ENCODE data around the gene OTUD7B.
A peak's percentile ranks its signal among the peaks of the same experiment; 100 is the strongest.
"Not testable (repeated sequence)": the region's sequence is repeated elsewhere in the genome, so short reads cannot be mapped to it uniquely, and the experiment has no call there.

The OTUD7B gene

GRCh38 chr1:150010393-150011115 is at the start of gene OTUD7B:
Gene OTUD7B, minus strand, starts transcription at chr1:150010726. Its CDS starts 33,216 bp downstream, at chr1:149977510.
- peak; percentile 74 for DNase-seq (ENCODE audit: low read depth)
- TF ChIP-seq CTCF (conservative IDR thresholded peaks at IDR 0.05; ENCODE audit: low read depth, low read length): no peak
- H3K4me3 ChIP-seq (ENCODE audit: low read length): peak within 1 kb of the TSS; percentile 92

- no peak for DNase-seq (ENCODE audit: low read depth)
- no peak overlapping the region for H3K4me3 ChIP-seq (ENCODE audit: low read length)
- no peak for TF ChIP-seq CTCF (conservative IDR thresholded peaks at IDR 0.05; ENCODE audit: low read depth, low read length)
Observed at GRCh38 chr1:150060260-150060659, 49.7 kb upstream of the OTUD7B start.

- no peak for DNase-seq (ENCODE audit: low read depth)
Observed at GRCh38 chr1:150056407-150056806, 45.9 kb upstream of the OTUD7B start.

GRCh38 chr1:150055507-150055906 is 45.0 kb upstream of the OTUD7B start:
- DNase-seq (ENCODE audit: low read depth); H3K4me3 ChIP-seq (ENCODE audit: low read length): not testable (repeated sequence)

More at GRCh38 chr1:150056407-150056806, 45.9 kb upstream of the OTUD7B start:
- no peak overlapping the region for H3K4me3 ChIP-seq (ENCODE audit: low read length)
- no peak for TF ChIP-seq CTCF (conservative IDR thresholded peaks at IDR 0.05; ENCODE audit: low read depth, low read length)

- no peak for DNase-seq (ENCODE audit: low read depth)
- TF ChIP-seq CTCF (conservative IDR thresholded peaks at IDR 0.05; ENCODE audit: low read depth, low read length): no peak
- H3K4me3 ChIP-seq (ENCODE audit: low read length): no peak overlapping the region
Observed at GRCh38 chr1:150053926-150054325, 43.4 kb upstream of the OTUD7B start.

GRCh38 chr1:150051905-150052412 is 41.4 kb upstream of the OTUD7B start:
- DNase-seq (ENCODE audit: low read depth); H3K4me3 ChIP-seq (ENCODE audit: low read length): not testable (repeated sequence)

GRCh38 chr1:150051089-150051373 is 40.5 kb upstream of the OTUD7B start:
- H3K4me3 ChIP-seq (ENCODE audit: low read length): no peak overlapping the region
- no peak for DNase-seq (ENCODE audit: low read depth)
- TF ChIP-seq CTCF (conservative IDR thresholded peaks at IDR 0.05; ENCODE audit: low read depth, low read length): no peak

GRCh38 chr1:150049926-150050325 is 39.4 kb upstream of the OTUD7B start:
- no peak for DNase-seq (ENCODE audit: low read depth)
- TF ChIP-seq CTCF (conservative IDR thresholded peaks at IDR 0.05; ENCODE audit: low read depth, low read length): no peak
- H3K4me3 ChIP-seq (ENCODE audit: low read length): no peak overlapping the region

Measured in retinal pigment epithelial cell (primary cell).